ENCODE measurements around the gene SORCS2.

SORCS2 gene

DNA sequence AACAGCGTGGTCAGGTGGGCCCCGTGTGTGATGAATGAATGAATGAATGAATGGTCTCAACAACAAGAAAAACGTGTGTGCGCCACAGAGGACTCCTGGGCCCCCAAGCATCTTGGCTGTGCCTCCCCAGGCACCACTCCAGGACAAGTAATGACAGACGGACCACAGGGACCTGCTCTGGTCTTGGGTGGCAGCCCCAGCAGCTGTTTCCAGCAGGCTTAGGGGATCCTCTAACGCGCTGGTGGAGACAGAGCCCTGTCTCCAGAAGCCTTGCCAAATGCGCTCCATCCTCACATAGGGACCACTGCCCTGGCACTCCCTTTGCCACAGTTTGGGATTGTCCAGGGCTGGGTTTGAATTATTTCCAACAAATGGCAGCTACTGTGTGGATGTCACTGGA lies 203.3 kb downstream of the SORCS2 start:
- no peak overlapping the region for H3K27ac ChIP-seq
- TF ChIP-seq, protein P1, sequence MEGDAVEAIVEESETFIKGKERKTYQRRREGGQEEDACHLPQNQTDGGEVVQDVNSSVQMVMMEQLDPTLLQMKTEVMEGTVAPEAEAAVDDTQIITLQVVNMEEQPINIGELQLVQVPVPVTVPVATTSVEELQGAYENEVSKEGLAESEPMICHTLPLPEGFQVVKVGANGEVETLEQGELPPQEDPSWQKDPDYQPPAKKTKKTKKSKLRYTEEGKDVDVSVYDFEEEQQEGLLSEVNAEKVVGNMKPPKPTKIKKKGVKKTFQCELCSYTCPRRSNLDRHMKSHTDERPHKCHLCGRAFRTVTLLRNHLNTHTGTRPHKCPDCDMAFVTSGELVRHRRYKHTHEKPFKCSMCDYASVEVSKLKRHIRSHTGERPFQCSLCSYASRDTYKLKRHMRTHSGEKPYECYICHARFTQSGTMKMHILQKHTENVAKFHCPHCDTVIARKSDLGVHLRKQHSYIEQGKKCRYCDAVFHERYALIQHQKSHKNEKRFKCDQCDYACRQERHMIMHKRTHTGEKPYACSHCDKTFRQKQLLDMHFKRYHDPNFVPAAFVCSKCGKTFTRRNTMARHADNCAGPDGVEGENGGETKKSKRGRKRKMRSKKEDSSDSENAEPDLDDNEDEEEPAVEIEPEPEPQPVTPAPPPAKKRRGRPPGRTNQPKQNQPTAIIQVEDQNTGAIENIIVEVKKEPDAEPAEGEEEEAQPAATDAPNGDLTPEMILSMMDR (conservative IDR thresholded peaks at IDR 0.05) = no peak

DNA sequence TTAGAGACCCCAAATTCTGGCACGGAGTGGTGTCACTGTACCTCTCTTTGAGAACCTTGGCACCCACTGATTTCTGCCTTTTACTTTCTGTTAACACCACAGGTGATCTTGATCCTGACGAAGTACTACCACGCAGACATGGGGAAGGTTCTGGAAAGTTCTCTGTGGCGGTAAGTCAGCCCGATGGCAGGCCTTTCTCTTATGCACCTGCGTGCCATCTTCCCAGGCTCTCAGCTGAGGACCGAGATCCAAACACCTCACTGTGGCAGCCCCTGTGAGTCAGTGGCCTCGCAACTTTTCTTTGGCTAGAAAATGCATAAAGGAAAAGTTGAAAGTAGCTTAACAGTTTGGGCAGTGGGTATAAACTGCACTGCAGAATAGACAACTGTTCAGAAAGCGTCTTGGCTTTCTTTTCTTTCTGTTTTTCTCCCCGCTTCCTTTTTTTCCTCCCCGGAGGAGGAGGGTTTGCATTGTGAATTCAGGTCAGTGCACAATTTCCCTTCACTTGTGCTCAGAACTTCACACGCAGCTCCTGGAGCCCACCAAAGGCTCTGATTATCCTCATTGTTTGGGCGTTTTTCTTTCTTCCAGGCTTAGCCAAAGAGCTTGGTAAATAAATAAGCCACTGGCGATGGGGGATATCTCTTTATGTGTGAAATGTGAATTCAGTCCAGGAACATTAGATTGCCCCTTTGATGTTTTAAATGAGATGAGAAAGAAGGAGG lies 204.0 kb downstream of the SORCS2 start:
- TF ChIP-seq, protein P1 (conservative IDR thresholded peaks at IDR 0.05) = no peak
- no peak overlapping the region for H3K27ac ChIP-seq

DNA sequence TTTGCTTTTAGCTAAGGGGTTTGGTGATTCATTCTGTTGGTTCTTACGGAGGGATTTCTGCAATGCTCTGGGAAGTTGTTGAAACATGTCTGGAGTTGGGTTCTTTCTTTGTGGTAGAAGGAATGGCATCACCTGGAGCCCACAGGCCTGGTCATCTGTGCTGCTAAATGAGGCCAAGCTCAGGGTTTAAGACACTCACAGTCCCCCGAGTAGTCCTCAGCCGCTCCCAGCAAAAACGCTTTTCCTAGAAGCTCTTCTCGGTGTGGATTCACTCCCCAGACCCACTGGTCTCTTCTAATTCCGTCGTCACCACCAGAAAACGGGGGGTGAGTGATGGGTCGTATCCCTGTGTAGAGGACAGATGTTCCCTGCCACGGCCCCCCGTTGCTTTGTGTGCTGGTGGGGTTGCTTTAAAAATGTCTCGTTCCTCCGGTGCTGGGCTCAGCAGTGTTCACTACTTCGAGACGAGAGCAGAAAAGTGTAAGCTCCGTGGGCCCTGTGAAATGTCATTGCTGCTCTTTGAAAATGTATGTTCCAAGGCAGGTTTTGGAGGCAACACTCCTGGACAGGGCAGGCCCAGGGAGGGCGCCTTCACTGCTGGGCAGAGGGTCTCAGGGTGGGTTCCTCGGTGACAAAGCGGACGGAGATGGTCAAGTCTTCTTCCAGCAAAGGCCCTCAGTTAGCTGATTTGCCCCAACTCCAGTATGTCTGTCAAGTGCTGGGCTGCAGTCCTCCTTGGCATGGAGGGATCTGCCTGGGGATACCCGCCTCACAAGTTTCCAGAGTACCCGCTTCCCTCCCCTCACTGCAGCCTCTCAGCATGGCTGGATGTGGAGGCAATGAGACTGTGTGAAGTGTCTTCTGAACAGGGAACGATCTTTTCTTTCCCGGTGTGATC lies 205.1 kb downstream of the SORCS2 start:
- TF ChIP-seq, protein P1 (conservative IDR thresholded peaks at IDR 0.05) = no peak
- H3K27ac ChIP-seq = no peak overlapping the region

DNA sequence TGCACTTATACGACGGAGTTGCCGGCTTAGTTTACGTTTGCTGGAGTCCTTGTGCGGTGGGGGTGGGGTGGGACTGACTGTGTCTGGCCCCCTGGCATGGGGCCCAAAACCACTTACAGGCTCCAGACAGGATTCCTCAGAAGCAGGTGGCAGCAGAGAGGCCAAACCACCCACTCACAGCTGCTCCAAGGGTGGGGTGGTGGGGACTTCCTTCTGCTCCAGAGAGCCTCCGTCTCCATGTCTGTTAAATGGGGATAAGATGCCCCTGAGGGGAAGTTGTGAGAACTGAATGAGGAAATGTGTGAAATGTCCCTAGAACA lies 205.7 kb downstream of the SORCS2 start:
- TF ChIP-seq, protein P1 (conservative IDR thresholded peaks at IDR 0.05) = peak; percentile 33; the same call in 1 of the 2 replicates
- no peak overlapping the region for H3K27ac ChIP-seq

DNA sequence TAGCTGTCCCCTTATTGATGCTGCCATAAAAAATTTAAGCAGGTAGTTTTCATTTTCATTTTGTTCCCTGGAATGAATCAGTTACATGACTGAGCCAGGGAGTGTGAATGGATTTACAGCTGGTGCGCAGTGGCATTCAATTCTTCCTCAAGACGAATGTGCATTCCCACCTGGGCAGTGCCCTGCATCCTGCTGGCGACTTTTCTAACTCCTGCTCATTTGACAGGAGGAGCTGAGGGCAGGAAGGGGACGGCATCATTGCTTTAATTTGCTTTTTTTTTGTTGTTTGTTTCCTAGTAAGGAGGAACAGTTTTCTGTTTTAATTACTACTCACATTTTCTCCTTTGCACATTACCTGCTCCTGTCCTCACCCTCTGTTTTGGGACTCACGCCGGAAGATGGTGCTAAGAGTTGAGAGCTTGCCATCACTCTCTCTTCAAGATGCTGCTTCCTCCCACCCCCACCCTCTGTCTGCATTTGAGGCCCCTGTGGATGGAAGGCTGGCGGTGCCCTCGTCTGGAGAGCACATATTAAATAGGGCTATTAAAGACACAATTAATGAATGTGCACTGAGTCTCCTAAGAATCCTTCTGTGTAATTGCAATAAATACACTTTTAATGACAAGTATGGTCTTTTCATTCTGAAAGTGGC lies 206.6 kb downstream of the SORCS2 start:
- TF ChIP-seq, protein P1 (conservative IDR thresholded peaks at IDR 0.05) = no peak
- H3K27ac ChIP-seq = no peak overlapping the region

DNA sequence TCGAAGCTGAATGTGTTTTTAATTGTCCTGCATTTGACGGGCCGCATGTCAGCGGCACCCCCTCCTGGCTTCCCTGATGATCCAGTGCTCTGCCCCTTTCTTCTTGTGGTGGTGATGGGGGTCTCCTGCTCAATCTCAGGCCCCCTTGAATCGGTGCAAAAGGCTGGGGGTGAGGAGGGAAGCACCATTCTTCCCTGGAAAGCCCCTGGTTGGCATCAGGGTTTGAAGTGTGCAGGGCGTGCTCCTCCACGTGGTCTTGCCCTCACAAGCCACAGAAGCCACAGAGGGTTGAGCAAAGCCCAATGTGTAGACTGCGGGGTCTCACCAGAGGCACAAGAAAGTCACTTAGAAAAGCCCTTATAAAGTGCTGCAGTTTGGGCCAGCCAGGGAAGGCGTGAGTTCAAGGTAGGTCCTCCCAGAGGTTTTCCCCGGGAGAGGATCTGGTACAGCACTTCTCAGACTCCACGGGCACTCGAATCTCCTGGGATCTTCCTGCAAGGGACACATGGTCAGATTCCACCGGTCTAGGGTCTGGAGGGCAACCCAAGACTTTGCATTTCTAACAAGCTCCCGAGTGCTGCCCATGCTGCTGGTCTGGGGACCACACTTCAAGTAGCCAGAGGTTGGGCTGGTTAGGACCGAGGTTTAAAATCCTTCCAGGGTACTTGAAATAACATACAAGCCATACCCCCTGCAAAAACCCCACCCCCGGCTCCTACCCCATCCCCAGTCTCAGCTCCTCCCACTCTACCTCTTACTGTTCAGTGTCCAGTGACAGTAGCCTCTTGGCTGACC lies 207.3 kb downstream of the SORCS2 start:
- H3K27ac ChIP-seq = no peak overlapping the region
- TF ChIP-seq, protein P1 (conservative IDR thresholded peaks at IDR 0.05) = no peak
